Sigmoid colon (tissue), 4 donors: ENCODE results near the gene PSMD11.

Experiments
- EP300 ChIP-seq, 4 donors: sonication (generic); formaldehyde crosslinking; IDR thresholded peaks; one replicate each; pipeline ENCODE4 v1.6.1; 2017; ENCODE audit warnings: antibody characterized with exemption in 4 of 4
- POLR2A ChIP-seq, 2 donors: fragments of 450-650 bp; IDR thresholded peaks; one replicate each; pipeline ENCODE4 v1.6.1; 2016; ENCODE audit warnings: antibody characterized with exemption in 2 of 2, mild to moderate bottlenecking in 2 of 2, moderate library complexity in 2 of 2
- POLR2AphosphoS5 ChIP-seq, 4 donors: sonication (generic); formaldehyde crosslinking; IDR thresholded peaks; one replicate each; pipeline ENCODE4 v1.6.1; 2017; ENCODE audit warnings: antibody characterized with exemption in 4 of 4
- TF ChIP-seq, protein P1 (sequence below), 4 experiments: fragments of 450-650 bp in 3 of 4; fragments of 200-600 bp in 1 of 4; IDR thresholded peaks; one replicate each; pipeline ENCODE4 v1.5.1; 2016 to 2019; ENCODE audit warnings: antibody characterized with exemption in 4 of 4, mild to moderate bottlenecking in 3 of 4, moderate library complexity in 2 of 4

DNA sequence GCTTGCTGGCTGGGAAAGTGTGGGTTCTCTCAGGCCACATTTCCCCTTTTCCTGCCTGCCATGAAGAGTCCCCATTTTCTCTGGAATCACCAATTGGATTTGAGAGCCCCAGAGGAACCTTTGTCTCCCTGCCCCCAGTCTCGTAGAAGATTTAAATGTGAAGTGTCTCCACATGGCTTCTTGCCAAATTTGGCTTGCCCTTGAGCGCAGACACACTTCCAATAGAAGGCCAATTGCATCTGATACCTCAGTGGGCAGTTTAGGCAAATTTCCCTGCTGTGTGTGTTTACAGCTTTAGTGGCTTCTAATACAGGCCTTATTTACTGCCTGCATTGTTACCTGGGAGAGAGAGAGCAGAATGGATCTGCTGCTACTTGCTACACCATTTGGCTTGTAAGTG, 72.1 kb downstream of the PSMD11 start:
- TF ChIP-seq, protein P1, sequence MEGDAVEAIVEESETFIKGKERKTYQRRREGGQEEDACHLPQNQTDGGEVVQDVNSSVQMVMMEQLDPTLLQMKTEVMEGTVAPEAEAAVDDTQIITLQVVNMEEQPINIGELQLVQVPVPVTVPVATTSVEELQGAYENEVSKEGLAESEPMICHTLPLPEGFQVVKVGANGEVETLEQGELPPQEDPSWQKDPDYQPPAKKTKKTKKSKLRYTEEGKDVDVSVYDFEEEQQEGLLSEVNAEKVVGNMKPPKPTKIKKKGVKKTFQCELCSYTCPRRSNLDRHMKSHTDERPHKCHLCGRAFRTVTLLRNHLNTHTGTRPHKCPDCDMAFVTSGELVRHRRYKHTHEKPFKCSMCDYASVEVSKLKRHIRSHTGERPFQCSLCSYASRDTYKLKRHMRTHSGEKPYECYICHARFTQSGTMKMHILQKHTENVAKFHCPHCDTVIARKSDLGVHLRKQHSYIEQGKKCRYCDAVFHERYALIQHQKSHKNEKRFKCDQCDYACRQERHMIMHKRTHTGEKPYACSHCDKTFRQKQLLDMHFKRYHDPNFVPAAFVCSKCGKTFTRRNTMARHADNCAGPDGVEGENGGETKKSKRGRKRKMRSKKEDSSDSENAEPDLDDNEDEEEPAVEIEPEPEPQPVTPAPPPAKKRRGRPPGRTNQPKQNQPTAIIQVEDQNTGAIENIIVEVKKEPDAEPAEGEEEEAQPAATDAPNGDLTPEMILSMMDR (IDR thresholded peaks at IDR 0.05): no peak
- TF ChIP-seq POLR2A (IDR thresholded peaks at IDR 0.05) (no peak), EP300 (IDR thresholded peaks at IDR 0.05) (no peak), POLR2AphosphoS5 (IDR thresholded peaks at IDR 0.05) (no peak)
